Adrenal gland (tissue), 12 donors: ENCODE results near the gene DZIP3. TPM values are rescaled to one million over a fixed set of nuclear protein-coding genes. Genes with fewer than 3 reads are reported as not detected.

Experiments
- DNase-seq, 7 donors: peaks; one replicate each; pipeline ENCODE4 v3.0.0-alpha.2; 2019 to 2020
- H3K27ac ChIP-seq, 5 donors: fragments of 200-600 bp; sonication (generic) in 4 of 5; 1 replicate in 3 of 5; 2 replicates in 2 of 5; pipeline versions ENCODE4 v1.5.1 to v1.8.0; 2016 to 2020; ENCODE audit warnings: mild to moderate bottlenecking in 1 of 5
- H3K27me3 ChIP-seq: fragments of 200-600 bp; 2 replicates; pipeline ENCODE4 v1.8.0; 2021
- H3K36me3 ChIP-seq, 2 donors: fragments of 200-600 bp; replicated peaks in 1 of 2; 1 replicate in 1 of 2; 2 replicates in 1 of 2; pipeline versions ENCODE4 v1.5.1 to v1.8.0; 2018 to 2022
- H3K4me1 ChIP-seq, 2 donors: fragments of 200-600 bp; replicated peaks in 1 of 2; 1 replicate in 1 of 2; 2 replicates in 1 of 2; pipeline versions ENCODE4 v1.5.1 to v1.8.0; 2018 to 2021
- H3K4me3 ChIP-seq, 4 donors: fragments of 200-600 bp; sonication (generic) in 3 of 4; one replicate each; pipeline ENCODE4 v1.5.1; 2016 to 2018
- H3K9me3 ChIP-seq, 3 donors: fragments of 200-600 bp; sonication (generic) in 1 of 3; replicated peaks in 1 of 3; 1 replicate in 2 of 3; 2 replicates in 1 of 3; pipeline versions ENCODE4 v1.5.1 to v1.8.0; 2016 to 2021
- POLR2A ChIP-seq, 2 donors: fragments of 450-650 bp; IDR thresholded peaks; one replicate each; pipeline ENCODE4 v1.6.1; 2017; ENCODE audit warnings: antibody characterized with exemption in 2 of 2, mild to moderate bottlenecking in 2 of 2, moderate library complexity in 1 of 2
- WGBS, 4 donors: extraction: QIAGEN DNeasy Blood & Tissue Kit in 2 of 4; methylation state at CpG; one replicate each; pipeline versions ENCODE4 v1.1.5 to v1.1.7; 2013 to 2017; 5-methylcytosine and 5-hydroxymethylcytosine counted together
- intact Hi-C, 2 donors: fragments of 100-400 bp; cut with DNase I; formaldehyde crosslinking; loops; one replicate each; pipeline versions ENCODE4 v1.14.1 to v1.15.0; 2022 to 2023
- polyA plus RNA-seq, 3 donors: library from polyadenylated mRNA; stranded (reverse); fragments of 200-250 nt in 2 of 3; fragments of 350-450 nt in 1 of 3; fragmentation: Illumina TruSeq in 1 of 3; extraction: RNeasy Lipid Tissue Mini Kit (QIAGEN cat#74804) in 1 of 3; gene quantifications; one replicate each; pipeline ENCODE4 v1.2.3, GENCODE V29; 2013 to 2014
- total RNA-seq, 9 donors: library from RNA; depleted of rRNA in 4 of 9; stranded (reverse); fragments of >200 nt in 4 of 9; fragments of 120-200 nt in 1 of 9; fragmentation: NEBNext Ultra II Directional in 1 of 9; extraction: Animal tissue kit (Norgen Biotek cat#: 25700) in 1 of 9; gene quantifications; one replicate each; pipeline versions ENCODE4 v1.1.0 to v1.2.4, GENCODE V29; 2013 to 2023
- TF ChIP-seq, protein P1 (sequence below), 6 experiments: fragments of 450-650 bp in 4 of 6; fragments of 200-600 bp in 2 of 6; sonication (generic) in 1 of 6; IDR thresholded peaks; 1 replicate in 5 of 6; 2 replicates in 1 of 6; pipeline versions ENCODE4 v1.5.1 to v1.8.0; 2016 to 2021; ENCODE audit warnings: antibody characterized with exemption in 6 of 6, mild to moderate bottlenecking in 2 of 6, moderate library complexity in 1 of 6
- donor health status: healthy with polysubstance abuse.
- donor health status: Bipolar disorder and iron deficiency.
- donor health status: DM: yes; HTN: yes; CAD: no.
- donor health status: DM: no; HTN: no; CAD: no.
- donor health status: DM: no; HTN: no; CAD: no.
- donor health status: DM: yes; HTN: yes; CAD: no.

The DZIP3 gene
- total and polyA plus RNA-seq, 12 donors, result 8.9 to 39.3 (median 14.7) TPM

DNA sequence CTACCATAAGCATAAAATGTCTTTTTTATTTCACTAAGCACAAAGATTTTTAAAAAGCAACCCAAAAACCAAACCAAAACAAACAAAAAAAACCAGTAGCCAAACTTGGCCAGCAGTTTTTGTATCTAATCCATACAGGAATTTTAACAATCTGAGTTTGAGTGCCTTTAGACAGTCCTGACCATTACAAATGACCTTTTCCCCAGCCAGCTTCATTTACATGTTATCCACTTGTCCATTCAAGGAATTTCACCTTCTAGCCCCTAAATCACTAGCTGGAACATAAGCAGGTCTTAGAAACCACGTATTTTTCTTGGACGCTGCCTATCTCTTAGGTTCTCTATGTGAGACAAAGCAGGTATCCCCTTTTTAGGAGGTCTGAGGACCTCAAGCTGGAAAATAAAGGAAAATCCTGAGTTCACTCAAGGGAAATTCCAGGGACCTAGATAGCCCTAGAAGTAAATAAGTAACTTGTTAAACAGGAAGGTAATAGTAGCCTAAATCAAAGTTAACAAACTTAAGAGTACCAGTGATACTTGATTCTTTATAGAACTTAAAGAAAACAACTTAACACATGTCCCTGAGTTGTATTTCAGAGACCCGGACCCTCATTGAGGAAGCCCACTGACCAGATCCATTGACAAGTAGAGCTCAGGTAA, 34.5 kb upstream of the DZIP3 start:
- Histone ChIP-seq H3K36me3 (no peaks in the 10 kb centered on the region), H3K27me3 (no peaks in the 10 kb centered on the region), H3K27ac (no peak overlapping the region), H3K4me3 (no peak overlapping the region), H3K4me1 (peaks cover 0 to 2% of the 10 kb centered on the region in 2 donors), H3K9me3 (peaks cover 0 to 5% (median 0%) of the 10 kb centered on the region in 3 donors)
- intact Hi-C loops, result no loop called here
- DNase-seq, result no peak
- TF ChIP-seq, protein P1, sequence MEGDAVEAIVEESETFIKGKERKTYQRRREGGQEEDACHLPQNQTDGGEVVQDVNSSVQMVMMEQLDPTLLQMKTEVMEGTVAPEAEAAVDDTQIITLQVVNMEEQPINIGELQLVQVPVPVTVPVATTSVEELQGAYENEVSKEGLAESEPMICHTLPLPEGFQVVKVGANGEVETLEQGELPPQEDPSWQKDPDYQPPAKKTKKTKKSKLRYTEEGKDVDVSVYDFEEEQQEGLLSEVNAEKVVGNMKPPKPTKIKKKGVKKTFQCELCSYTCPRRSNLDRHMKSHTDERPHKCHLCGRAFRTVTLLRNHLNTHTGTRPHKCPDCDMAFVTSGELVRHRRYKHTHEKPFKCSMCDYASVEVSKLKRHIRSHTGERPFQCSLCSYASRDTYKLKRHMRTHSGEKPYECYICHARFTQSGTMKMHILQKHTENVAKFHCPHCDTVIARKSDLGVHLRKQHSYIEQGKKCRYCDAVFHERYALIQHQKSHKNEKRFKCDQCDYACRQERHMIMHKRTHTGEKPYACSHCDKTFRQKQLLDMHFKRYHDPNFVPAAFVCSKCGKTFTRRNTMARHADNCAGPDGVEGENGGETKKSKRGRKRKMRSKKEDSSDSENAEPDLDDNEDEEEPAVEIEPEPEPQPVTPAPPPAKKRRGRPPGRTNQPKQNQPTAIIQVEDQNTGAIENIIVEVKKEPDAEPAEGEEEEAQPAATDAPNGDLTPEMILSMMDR (IDR thresholded peaks at IDR 0.05), result no peak
- TF ChIP-seq POLR2A (IDR thresholded peaks at IDR 0.05), result no peak
- WGBS, 4 donors, result 76 to 85% (median 80%) methylated on average over 3 of the region's 3 CpGs

DNA sequence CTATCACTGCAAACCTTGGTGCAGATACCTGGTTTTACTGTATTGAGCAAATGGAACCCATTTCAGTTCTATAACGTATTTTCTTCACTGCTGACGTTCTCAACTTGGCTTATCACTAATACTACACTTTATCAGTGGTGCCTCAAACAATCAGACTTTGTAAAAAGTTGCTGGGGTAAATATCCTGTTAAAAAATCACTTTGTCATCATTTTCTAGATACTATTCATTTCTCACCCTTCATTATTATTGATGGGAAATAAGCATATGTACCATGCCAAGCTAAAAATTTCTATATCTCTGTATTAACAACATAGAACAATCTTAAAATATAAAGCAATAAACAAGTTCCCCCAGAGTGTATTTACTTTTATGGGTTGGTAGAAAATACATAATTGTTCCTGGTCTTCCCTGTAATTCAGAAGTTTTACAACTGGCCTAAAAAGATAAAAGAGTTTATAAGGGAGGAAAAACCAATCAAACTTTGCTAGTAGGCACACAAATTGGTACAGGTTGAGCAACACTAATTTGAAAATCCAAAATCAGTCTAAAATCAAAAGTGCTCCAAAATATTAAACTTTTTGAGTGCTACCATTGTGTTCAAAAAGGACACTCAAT, 33.4 kb upstream of the DZIP3 start:
- TF ChIP-seq, protein P1 (IDR thresholded peaks at IDR 0.05), result no peak
- TF ChIP-seq POLR2A (IDR thresholded peaks at IDR 0.05), result no peak
- Histone ChIP-seq H3K27me3 (no peaks in the 10 kb centered on the region), H3K4me3 (no peak overlapping the region), H3K9me3 (peaks cover 0 to 5% (median 0%) of the 10 kb centered on the region in 3 donors), H3K36me3 (no peaks in the 10 kb centered on the region), H3K4me1 (no peaks in the 10 kb centered on the region), H3K27ac (no peak overlapping the region)
- 76 to 88% (median 86%) methylated on average over 2 of the region's 2 CpGs for WGBS, 4 donors
- intact Hi-C loops, result no loop called here
- no peak for DNase-seq

DNA sequence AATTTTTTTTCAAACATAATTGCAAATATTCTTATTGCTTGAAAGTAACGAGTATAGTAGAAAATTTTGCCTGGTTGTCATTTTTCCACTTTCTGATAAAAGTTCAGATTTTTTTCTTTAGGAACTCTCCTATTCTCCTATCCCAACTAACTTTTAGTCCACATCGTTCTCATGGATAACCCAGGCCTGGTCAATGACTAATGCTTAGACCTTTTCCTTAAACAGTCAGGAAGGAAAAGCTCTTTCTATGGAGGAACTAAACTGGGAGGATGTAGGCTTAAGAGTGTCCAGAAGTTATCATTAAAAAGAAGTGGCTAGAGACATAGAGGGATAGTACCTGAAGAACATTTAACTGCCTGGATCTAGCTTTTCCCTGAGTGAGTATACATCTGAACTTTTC, 27.0 kb upstream of the DZIP3 start:
- Histone ChIP-seq H3K27ac (no peak overlapping the region), H3K4me1 (no peaks in the 10 kb centered on the region), H3K36me3 (no peaks in the 10 kb centered on the region), H3K27me3 (no peaks in the 10 kb centered on the region), H3K9me3 (peaks cover 0 to 5% (median 0%) of the 10 kb centered on the region in 3 donors), H3K4me3 (no peak overlapping the region)
- no peak for TF ChIP-seq POLR2A (IDR thresholded peaks at IDR 0.05)
- TF ChIP-seq, protein P1 (IDR thresholded peaks at IDR 0.05), result no peak
- intact Hi-C loops, result no loop called here
- WGBS, 4 donors, result 91 to 100% (median 95%) methylated on average over 2 of the region's 2 CpGs
- DNase-seq, result no peak

DNA sequence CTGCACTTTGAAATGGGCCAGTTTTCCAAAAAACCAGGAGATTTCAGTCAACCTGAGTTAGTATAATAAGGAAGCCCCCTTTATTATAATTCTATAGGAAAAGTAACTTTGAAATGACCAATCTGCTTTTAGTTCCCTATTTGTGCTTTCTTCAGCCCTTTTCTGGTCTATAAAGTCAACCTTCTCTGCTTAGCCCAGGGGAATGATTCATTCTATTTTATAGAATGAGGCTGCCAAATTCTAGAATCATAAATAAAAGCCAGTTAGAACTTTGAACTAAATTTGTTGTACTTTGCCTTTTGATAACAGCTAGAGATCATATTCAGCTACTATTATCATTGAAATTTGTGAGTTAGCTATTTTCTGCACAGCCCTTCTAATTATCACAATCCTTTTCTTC, 25.0 kb upstream of the DZIP3 start:
- no peaks in the 10 kb centered on the region for H3K4me1 ChIP-seq
- TF ChIP-seq POLR2A (IDR thresholded peaks at IDR 0.05), result no peak
- TF ChIP-seq, protein P1 (IDR thresholded peaks at IDR 0.05), result no peak
- intact Hi-C loops, result no loop called here

More for the DNA sequence above, 25.0 kb upstream of the DZIP3 start:
- Histone ChIP-seq H3K27ac (no peak overlapping the region), H3K36me3 (no peaks in the 10 kb centered on the region), H3K27me3 (no peaks in the 10 kb centered on the region), H3K4me3 (no peak overlapping the region), H3K9me3 (no peaks in the 10 kb centered on the region)
- DNase-seq, result no peak
